Subcutaneous abdominal adipose tissue (tissue), 5 donors: ENCODE measurements around the gene PLTP.
"Not testable (repeated sequence)": the region's sequence is repeated elsewhere in the genome, so short reads cannot be mapped to it uniquely, and the experiment has no call there.

Experiments used
- H3K27ac ChIP-seq: one replicate; pipeline ENCODE4 v1.7.0; 2013; ENCODE audit warnings: low read depth, mild to moderate bottlenecking, inconsistent platforms, low read length, moderate library complexity
- H3K27me3 ChIP-seq, 5 donors: one replicate each; pipeline ENCODE4 v1.7.0; 2013; ENCODE audit warnings: low read length in 5 of 5, inconsistent platforms in 1 of 5; ENCODE audit not compliant: control insufficient read depth in 5 of 5, insufficient read depth in 4 of 5
- H3K36me3 ChIP-seq, 5 donors: one replicate each; pipeline ENCODE4 v1.7.0; 2013; ENCODE audit warnings: low read length in 5 of 5; ENCODE audit not compliant: control insufficient read depth in 5 of 5, insufficient read depth in 5 of 5
- H3K4me1 ChIP-seq, 5 donors: one replicate each; pipeline ENCODE4 v1.7.0; 2013; ENCODE audit warnings: low read length in 5 of 5, mild to moderate bottlenecking in 3 of 5, moderate library complexity in 1 of 5; ENCODE audit not compliant: control insufficient read depth in 5 of 5, insufficient read depth in 5 of 5
- H3K4me3 ChIP-seq, 5 donors: one replicate each; pipeline ENCODE4 v1.7.0; 2013; ENCODE audit warnings: low read length in 5 of 5, low read depth in 1 of 5
- H3K9ac ChIP-seq, 5 donors: one replicate each; pipeline ENCODE4 v1.7.0; 2013; ENCODE audit warnings: low read length in 5 of 5, mild to moderate bottlenecking in 4 of 5, moderate library complexity in 3 of 5
- H3K9me3 ChIP-seq, 5 donors: one replicate each; pipeline ENCODE4 v1.7.0; 2013; ENCODE audit warnings: low read length in 5 of 5; ENCODE audit not compliant: control insufficient read depth in 5 of 5
- donor health status: healthy.
- donor health status: healthy.
- donor health status: healthy.
- donor health status: healthy.
- donor health status: healthy.

PLTP gene

DNA sequence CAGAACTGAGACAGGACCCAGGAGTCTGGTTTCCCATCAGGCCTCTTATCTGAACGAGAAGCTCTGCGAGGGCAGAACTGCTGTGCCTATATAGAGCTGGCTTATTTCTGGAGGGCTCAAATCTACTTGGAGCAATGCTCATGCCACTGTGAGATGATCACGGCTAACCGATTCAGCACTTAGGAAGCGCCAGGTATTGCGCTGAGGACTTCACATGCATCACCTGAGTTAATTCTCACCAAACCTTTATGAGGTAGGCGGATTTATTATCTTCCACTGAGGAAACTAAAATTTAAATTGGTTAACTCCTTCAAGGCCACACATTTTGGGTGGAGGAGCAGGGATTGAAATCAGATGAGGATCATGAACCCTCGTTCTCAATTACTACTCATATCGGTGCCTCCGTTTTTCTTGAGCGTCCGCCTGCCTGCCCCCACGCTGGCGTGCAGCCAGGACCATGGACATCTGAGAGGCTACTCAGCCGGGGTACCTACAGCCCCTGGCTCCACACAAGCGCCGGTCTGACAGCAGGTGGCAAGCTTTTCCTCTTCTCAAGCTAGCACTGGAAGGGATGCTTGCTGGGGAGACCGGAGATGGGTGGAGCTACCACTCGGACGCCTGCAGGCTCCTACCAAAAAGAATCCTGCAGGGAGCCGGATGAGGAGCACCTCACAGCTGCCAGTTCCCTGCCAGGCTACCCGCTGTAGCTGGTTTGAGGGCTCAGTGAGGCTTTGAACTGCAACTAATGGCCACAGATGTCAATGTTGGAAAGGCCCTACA, 21.5 kb upstream of the PLTP start:
- no peaks in the 10 kb centered on the region for H3K9me3 ChIP-seq
- peak overlapping the region; percentile 98 for H3K27ac ChIP-seq
- H3K27me3 ChIP-seq: no peaks in the 10 kb centered on the region
- H3K36me3 ChIP-seq: peaks cover 8 to 16% (median 14%) of the 10 kb centered on the region in 5 donors
- H3K4me3 ChIP-seq: peak overlapping the region; percentile 86 to 96 (median 91)
- peak overlapping the region; percentile 22 to 99 (median 98) for H3K9ac ChIP-seq
- H3K4me1 ChIP-seq: peaks cover 0 to 20% (median 18%) of the 10 kb centered on the region in 5 donors

DNA sequence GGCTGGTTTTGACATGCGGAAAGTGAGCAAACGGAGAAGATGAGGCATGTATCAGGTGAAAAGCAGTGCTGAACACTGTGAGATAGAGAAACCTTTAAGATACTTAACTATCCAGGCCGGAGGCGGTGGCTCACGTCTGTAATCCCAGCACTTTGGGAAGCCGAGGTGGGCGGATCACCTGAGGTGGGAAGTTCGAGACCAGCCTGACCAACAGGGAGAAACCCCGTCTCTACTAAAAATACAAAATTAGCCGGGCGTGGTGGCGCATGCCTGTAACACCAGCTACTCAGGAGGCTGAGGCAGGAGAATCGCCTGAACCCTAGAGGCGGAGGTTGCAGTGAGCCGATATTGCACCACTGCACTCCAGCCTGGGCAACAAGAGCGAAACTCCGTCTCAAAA, 19.7 kb upstream of the PLTP start:
- not testable (repeated sequence) for H3K9me3 ChIP-seq, H3K27me3 ChIP-seq, H3K4me3 ChIP-seq, H3K36me3 ChIP-seq, H3K9ac ChIP-seq, H3K27ac ChIP-seq
- peaks cover 0 to 20% (median 18%) of the 10 kb centered on the region in 5 donors for H3K4me1 ChIP-seq

DNA sequence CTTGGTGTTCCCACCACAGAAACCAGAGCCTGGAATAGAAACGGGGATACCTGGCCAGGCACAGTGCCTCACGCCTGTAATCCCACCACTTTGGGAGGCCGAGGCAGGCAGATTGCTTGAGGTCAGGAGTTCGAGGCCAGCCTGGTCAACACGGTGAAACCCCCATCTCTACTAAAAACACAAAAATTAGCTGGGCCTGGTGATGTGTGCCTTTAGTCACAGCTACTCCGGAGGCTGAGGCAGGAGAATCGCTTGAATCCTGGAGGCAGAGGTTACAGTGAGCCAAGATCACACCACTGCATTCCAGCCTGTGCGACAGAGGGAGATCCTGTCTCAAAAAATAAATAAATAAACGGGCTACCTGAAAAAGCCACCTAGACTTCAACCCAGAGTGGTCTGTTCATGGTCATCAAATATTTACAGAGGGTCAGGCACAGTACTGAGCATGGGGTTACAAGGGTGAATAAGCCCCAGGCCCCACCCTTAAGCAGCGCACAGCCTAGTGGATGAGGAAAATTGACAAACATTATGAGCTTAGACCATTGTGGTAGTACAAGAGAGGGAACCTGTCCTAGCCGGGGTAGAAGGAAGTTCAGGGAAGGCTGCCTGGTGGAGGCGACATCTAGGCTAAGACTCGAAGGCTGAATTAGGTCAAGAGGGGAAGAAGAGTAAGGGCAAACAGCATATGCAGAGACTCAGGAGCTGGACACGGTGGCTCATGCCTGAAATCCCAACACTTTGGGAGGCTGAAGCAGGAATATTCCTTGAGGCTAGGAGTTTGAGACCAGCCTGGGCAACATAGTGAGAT, 15.3 kb upstream of the PLTP start:
- H3K4me1 ChIP-seq: peaks cover 2 to 27% (median 20%) of the 10 kb centered on the region in 5 donors
- no peaks in the 10 kb centered on the region for H3K36me3 ChIP-seq
- no peak overlapping the region for H3K27ac ChIP-seq
- no peaks in the 10 kb centered on the region for H3K9me3 ChIP-seq
- H3K9ac ChIP-seq: no peak overlapping the region
- H3K27me3 ChIP-seq: no peaks in the 10 kb centered on the region
- H3K4me3 ChIP-seq: no peak overlapping the region

DNA sequence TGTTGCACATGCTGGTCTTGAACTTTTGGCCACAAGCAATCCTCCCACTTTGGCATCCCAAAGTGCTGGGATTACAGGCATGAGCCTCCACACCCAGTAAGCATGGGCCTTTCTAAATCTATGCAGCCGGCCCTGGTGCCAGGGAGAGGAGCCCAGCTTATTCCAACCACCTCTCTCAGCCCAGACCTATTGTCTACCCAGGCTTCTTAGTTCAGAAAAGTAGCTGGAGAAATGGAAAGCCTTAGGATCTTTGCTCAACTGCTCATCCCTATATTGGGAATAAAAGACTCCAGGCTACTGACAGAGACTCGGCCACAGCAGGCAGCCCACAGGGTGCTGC, 14.7 kb upstream of the PLTP start:
- Histone ChIP-seq H3K4me1 (peaks cover 2 to 28% (median 21%) of the 10 kb centered on the region in 5 donors), H3K27ac (no peak overlapping the region), H3K27me3 (no peaks in the 10 kb centered on the region), H3K4me3 (no peak overlapping the region), H3K36me3 (no peaks in the 10 kb centered on the region), H3K9me3 (no peaks in the 10 kb centered on the region), H3K9ac (no peak overlapping the region)

DNA sequence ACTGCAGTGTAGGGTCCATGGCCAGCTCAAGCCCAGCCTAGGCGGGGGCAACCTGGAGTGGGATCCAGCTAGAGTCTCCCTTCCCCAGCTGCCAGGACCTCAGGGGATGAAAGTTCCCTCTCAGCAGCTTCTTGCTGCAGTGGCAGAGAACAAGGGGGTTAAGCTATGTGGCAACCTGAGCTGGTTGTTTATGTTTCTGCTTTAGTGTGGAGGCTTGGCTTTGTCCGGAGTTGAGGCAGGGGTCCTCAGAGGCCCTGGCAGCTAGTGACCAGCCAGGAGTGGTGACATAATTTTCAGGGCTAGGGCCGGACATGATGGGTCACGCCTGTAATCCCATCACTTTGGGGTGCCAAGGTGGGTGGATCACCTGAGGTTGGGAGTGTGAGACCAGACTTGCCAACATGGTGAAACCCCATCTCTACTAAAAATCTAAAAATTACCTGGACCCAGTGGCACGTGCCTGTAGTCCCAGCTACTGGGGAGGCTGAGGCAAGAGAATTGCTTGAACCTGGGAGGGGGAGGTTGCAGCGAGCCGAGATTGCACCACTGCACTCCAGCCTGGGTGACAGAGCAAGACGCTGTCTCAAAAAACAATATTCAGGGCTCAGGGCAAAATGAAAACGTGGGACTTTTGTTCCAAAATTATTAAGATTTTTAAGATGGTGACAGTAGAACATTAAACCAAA, 14.0 kb upstream of the PLTP start:
- Histone ChIP-seq H3K9ac (no peak overlapping the region), H3K36me3 (no peaks in the 10 kb centered on the region), H3K9me3 (no peaks in the 10 kb centered on the region), H3K27me3 (no peaks in the 10 kb centered on the region), H3K27ac (no peak overlapping the region), H3K4me3 (no peak overlapping the region), H3K4me1 (peaks cover 2 to 29% (median 21%) of the 10 kb centered on the region in 5 donors)

DNA sequence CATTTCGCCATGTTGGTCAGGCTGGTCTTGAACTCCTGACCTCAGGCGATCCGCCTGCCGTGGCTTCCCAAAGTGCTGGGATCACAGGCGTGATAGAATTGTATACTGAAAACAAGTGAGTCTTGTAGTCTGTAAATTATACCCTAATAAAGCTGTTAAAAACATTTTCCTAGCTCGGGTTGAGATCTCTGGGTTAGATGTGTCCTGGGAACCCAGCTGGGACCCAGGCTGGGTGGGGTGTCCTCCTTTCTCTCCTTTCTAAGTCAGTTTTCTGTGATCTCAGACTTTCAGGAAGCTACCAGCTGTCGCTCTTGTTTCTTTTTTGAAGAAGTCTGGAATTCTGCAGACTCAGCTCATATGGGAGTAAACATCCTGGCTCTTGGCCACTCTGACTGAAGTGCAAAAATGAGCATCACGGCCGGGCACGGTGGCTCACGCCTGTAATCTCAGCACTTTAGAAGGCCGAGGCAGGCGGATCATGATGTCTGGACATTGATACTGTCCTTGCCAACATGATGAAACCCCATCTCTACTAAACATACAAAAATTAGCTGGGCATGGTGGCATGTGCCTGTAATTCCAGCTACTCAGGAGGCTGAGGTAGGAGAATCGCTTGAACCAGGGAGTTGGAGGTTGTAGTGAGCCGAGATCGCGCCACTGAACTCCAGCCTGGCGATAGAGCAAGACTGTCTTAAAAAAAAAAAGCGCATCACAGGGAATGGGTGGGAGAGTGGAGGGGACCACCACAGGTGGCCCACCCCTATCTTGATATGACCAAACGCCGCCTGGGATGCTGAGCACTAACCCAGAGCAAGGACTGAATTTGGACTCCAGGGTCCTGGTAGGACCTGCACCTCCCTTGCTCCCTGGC, 12.7 kb upstream of the PLTP start:
- peak overlapping the region; percentile 65 for H3K27ac ChIP-seq

DNA sequence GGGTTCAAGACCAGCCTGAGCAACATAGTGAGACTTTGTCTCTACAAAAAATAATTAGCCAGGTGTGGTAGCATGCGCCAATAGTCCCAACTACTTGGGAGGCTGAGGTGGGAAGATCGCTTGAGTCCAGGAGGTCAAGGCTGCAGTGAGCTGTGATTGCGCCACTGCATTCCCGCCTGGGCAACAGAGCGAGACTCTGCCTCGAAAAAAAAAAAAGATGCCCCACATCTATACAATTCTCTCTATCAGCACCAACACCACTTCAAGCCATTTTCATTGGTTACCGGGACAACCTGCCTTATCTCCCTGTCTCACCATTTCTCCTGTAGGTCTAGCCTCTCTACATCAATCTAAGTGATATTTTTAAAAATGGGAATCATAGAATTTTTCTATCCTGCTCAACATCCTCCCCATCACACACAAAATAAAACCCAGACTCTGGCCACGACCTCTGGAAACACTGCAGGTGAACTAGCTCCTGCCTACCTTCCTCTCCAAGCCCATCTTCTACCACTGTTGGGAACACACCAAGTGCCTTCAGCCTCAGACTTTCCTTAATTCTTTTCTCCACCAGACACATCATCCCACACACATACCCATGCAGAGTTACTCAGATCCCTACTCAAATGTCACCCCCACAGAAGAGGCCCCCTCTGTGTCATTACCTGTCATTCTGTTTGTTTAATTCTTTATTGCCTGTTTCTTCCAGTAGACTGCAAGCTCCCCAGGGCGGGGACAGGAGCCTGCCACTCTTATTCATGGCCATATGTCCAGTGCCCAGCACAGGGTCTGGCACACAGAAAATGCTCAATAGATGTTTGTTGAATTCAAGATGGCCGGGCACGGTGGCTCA, 9.6 kb upstream of the PLTP start:
- H3K9me3 ChIP-seq: no peaks in the 10 kb centered on the region
- no peaks in the 10 kb centered on the region for H3K27me3 ChIP-seq
- H3K4me3 ChIP-seq: no peak overlapping the region
- H3K9ac ChIP-seq: no peak overlapping the region
- H3K4me1 ChIP-seq: peaks cover 7 to 69% (median 56%) of the 10 kb centered on the region in 5 donors
- no peaks in the 10 kb centered on the region for H3K36me3 ChIP-seq
- H3K27ac ChIP-seq: no peak overlapping the region

More for the DNA sequence above, 12.7 kb upstream of the PLTP start:
- peak overlapping the region in 2 of 5 donors; percentile 35 to 38 for H3K9ac ChIP-seq
- peak overlapping the region in 4 of 5 donors; percentile 8 to 50 (median 34) for H3K4me3 ChIP-seq
- H3K4me1 ChIP-seq: peaks cover 4 to 42% (median 35%) of the 10 kb centered on the region in 5 donors
- no peaks in the 10 kb centered on the region for H3K36me3 ChIP-seq
- no peaks in the 10 kb centered on the region for H3K27me3 ChIP-seq
- no peaks in the 10 kb centered on the region for H3K9me3 ChIP-seq

DNA sequence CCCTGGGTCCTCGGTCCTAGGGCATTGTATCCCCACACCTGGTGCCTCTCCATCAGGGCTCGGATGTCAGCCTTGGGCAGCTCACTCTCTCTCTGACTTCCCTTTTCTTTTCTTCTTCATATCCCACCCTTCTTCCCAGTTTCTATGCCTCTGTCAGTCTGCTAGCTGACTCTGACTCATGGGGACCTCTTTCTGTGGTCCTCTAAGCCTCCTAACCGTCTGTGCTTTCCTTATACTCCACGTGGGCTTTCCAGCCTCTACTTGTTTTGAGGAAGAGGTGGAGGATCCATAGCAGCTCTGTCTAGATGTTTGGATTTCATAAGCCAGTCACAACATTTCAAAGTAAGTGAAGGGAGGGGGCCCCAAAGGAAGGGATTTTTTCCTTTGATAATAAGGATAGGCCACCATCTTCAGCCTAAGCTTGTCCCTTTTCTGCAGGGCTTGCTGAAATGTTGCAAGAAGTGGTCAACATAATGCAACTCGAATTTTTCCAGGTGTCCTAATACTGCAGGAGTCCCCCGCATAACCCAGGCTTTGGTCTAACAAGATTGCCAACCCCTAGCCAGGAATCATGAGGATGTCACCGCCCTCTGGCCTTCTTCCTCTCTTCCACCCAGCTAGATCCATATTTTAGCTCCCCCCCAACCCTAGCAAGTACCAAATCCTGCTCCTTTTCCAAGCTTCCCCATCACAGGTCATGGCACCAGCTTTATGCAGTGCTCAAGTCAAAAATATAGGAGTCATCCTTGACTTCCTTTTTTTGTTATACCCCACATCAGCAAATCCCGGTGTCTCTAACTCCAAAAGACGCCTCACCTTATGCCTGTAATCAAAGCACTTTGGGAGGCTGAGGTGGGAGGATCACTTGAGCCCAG, 8.7 kb upstream of the PLTP start:
- Histone ChIP-seq H3K27ac (peak overlapping the region; percentile 74), H3K9me3 (no peaks in the 10 kb centered on the region), H3K27me3 (no peaks in the 10 kb centered on the region), H3K4me1 (peaks cover 7 to 67% (median 56%) of the 10 kb centered on the region in 5 donors), H3K4me3 (peak overlapping the region in 1 of 5 donors; percentile 22), H3K36me3 (no peaks in the 10 kb centered on the region), H3K9ac (peak overlapping the region in 4 of 5 donors; percentile 53 to 60 (median 58))
